ENCODE results near the gene SPACA7.
A peak's percentile ranks its signal among the peaks of the same experiment; 100 is the strongest.
"Not testable (repeated sequence)": the region's sequence is repeated elsewhere in the genome, so short reads cannot be mapped to it uniquely, and the experiment has no call there.

SPACA7 gene

GRCh38 chr13:112432734-112433133 is 56.6 kb downstream of the SPACA7 start:
- not testable (repeated sequence) for DNase-seq

GRCh38 chr13:112433517-112433916 is 57.4 kb downstream of the SPACA7 start:
- DNase-seq = not testable (repeated sequence)

GRCh38 chr13:112434032-112434431 is 57.9 kb downstream of the SPACA7 start:
- DNase-seq = no peak

- DNase-seq = no peak
These were observed 58.9 kb downstream of the SPACA7 start for GRCh38 chr13:112434937-112435523.

GRCh38 chr13:112435973-112436372 is 59.8 kb downstream of the SPACA7 start:
- no peak for DNase-seq

- DNase-seq = no peak
These were observed 61.9 kb downstream of the SPACA7 start for GRCh38 chr13:112438094-112438493.

GRCh38 chr13:112438515-112438914 is 62.4 kb downstream of the SPACA7 start:
- DNase-seq = no peak

GRCh38 chr13:112441226-112441625 is 65.1 kb downstream of the SPACA7 start:
- no peak for DNase-seq

GRCh38 chr13:112441779-112442310 is 65.7 kb downstream of the SPACA7 start:
- no peak for DNase-seq

GRCh38 chr13:112442483-112443090 is 66.4 kb downstream of the SPACA7 start:
- no peak for DNase-seq

- no peak for DNase-seq
These were observed 67.2 kb downstream of the SPACA7 start for GRCh38 chr13:112443191-112443994.

- DNase-seq = peak; percentile 27
These were observed 67.8 kb downstream of the SPACA7 start for GRCh38 chr13:112443995-112444311.

GRCh38 chr13:112444416-112445399 is 68.6 kb downstream of the SPACA7 start:
- no peak for DNase-seq

- DNase-seq = no peak
These were observed 69.5 kb downstream of the SPACA7 start for GRCh38 chr13:112445411-112446271.

GRCh38 chr13:112446347-112446861 is 70.2 kb downstream of the SPACA7 start:
- no peak for DNase-seq

GRCh38 chr13:112446867-112447266 is 70.7 kb downstream of the SPACA7 start:
- no peak for DNase-seq

- no peak for DNase-seq
These were observed 71.2 kb downstream of the SPACA7 start for GRCh38 chr13:112447306-112447705.

- DNase-seq = no peak
These were observed 71.8 kb downstream of the SPACA7 start for GRCh38 chr13:112447761-112448603.

GRCh38 chr13:112448621-112449544 is 72.7 kb downstream of the SPACA7 start:
- DNase-seq = no peak
